GM12878 (cell line): Measurements from ENCODE around the gene NEK8. TPM values are rescaled to one million over a fixed set of nuclear protein-coding genes. Genes with fewer than 3 reads are reported as not detected.

Experiments used
- ATAC-seq: fragments of 200-7000 bp; cut with Tn5 transposase; 3 replicates; pipeline ENCODE4 v1.9.1; 2020; ENCODE audit warnings: mild to moderate bottlenecking, moderate library complexity
- BruUV-seq: library from RNA; stranded (reverse); fragments of 400-500 nt; replicated peaks from 2 replicates; lab custom pipeline; 2021; lab: Mats Ljungman, UMichigan
- CTCF ChIA-PET: fragments of 300-600 bp; sonication (Branson Sonifier 250); formaldehyde crosslinking; extraction: SDS; loops from one replicate; lab custom pipeline; 2021; ENCODE audit warnings: inconsistent platforms; lab: Yijun Ruan, JAX
- POLR2A ChIA-PET: fragments of 350-600 bp; formaldehyde crosslinking; extraction: SDS; loops from one replicate; lab custom pipeline; 2021; ENCODE audit warnings: inconsistent platforms; lab: Charles Lee
- RAD21 ChIA-PET: fragments of 300-600 bp; sonication (Branson Sonifier 250); formaldehyde crosslinking; loops from one replicate; lab custom pipeline; 2023; ENCODE audit warnings: antibody characterized with exemption; ENCODE audit not compliant: unreplicated experiment; lab: Charles Lee
- SMC1A ChIA-PET: fragments of 300-600 bp; sonication (Branson Sonifier 250); formaldehyde crosslinking; loops from one replicate; lab custom pipeline; 2023; ENCODE audit not compliant: unreplicated experiment, uncharacterized antibody; lab: Charles Lee
- DNase-seq: peaks from one replicate; pipeline ENCODE4 v3.0.0-alpha.2; 2011; ENCODE audit warnings: low read depth, low spot score
- FAIRE-seq: peaks from 3 replicates; lab custom pipeline; 2011; peaks lifted over from hg19 to GRCh38; lab: Jason Lieb, UNC
- H2AFZ ChIP-seq: 2 replicates; pipeline ENCODE4 v1.6.0; 2011; ENCODE audit warnings: low read depth, low read length, control low read depth; ENCODE audit not compliant: control insufficient read depth
- H3K27ac ChIP-seq: 2 replicates; pipeline ENCODE4 v1.5.1; 2011; ENCODE audit warnings: control low read depth; ENCODE audit not compliant: control insufficient read depth, insufficient read depth
- H3K27me3 ChIP-seq, 2 experiments: replicated peaks in 1 of 2; 2 replicates each; pipeline versions ENCODE4 v1.6.0 to v1.6.1; 2011; ENCODE audit warnings: low read length in 1 of 2; ENCODE audit not compliant: control insufficient read depth in 2 of 2, insufficient read depth in 2 of 2
- H3K36me3 ChIP-seq, 2 experiments: 2 replicates each; pipeline ENCODE4 v1.5.1; 2011; ENCODE audit warnings: low read length in 1 of 2; ENCODE audit not compliant: control insufficient read depth in 2 of 2, insufficient read depth in 2 of 2
- H3K4me1 ChIP-seq: 2 replicates; pipeline ENCODE4 v1.6.1; 2011; ENCODE audit warnings: mild to moderate bottlenecking, low read length, moderate library complexity, mixed read lengths; ENCODE audit not compliant: control insufficient read depth, insufficient read depth
- H3K4me2 ChIP-seq: 2 replicates; pipeline ENCODE4 v1.6.0; 2011; ENCODE audit warnings: control low read depth; ENCODE audit not compliant: control insufficient read depth, insufficient read depth
- H3K4me3 ChIP-seq: fragments of 200-600 bp; sonication (generic); 2 replicates; pipeline ENCODE4 v1.5.1; 2016
- H3K79me2 ChIP-seq: 2 replicates; pipeline ENCODE4 v1.6.0; 2011; ENCODE audit warnings: low read length; ENCODE audit not compliant: control insufficient read depth, insufficient read depth
- H3K9ac ChIP-seq: 2 replicates; pipeline ENCODE4 v1.8.0; 2011; ENCODE audit warnings: low read length, control low read depth, mixed read lengths; ENCODE audit not compliant: control insufficient read depth, insufficient read depth
- H3K9me3 ChIP-seq: replicated peaks from 3 replicates; pipeline ENCODE4 v1.5.1; 2011; ENCODE audit warnings: mild to moderate bottlenecking, low read length; ENCODE audit not compliant: control insufficient read depth, insufficient read depth
- H4K20me1 ChIP-seq: 2 replicates; pipeline ENCODE4 v1.6.0; 2011; ENCODE audit not compliant: control insufficient read depth, insufficient read depth
- CEBPB ChIP-seq, 2 experiments: fragments of 150-350 bp in 1 of 2; IDR thresholded peaks; 2 replicates each; pipeline ENCODE4 v1.6.1; 2012 to 2014; ENCODE audit warnings: low read depth in 2 of 2, low read length in 2 of 2, borderline replicate concordance in 1 of 2, inconsistent platforms in 1 of 2
- PAX5 ChIP-seq: IDR thresholded peaks from 2 replicates; pipeline ENCODE4 v1.6.1; 2011; ENCODE audit warnings: low read depth, low read length, borderline replicate concordance
- TAF1 ChIP-seq: IDR thresholded peaks from 2 replicates; pipeline ENCODE4 v1.6.1; 2011; ENCODE audit warnings: mild to moderate bottlenecking, low read depth, low read length, borderline replicate concordance
- WGBS: methylation state at CpG from one replicate; pipeline ENCODE4 v1.1.6; 2016; ENCODE audit warnings: low lambda C conversion rate; ENCODE audit not compliant: insufficient replicate concordance, insufficient coverage; ENCODE audit errors: missing lambda C conversion rate; 5-methylcytosine and 5-hydroxymethylcytosine counted together
- in situ Hi-C: fragments of 300-500 bp; cut with MboI; formaldehyde crosslinking; loops from 9 replicates; pipeline ENCODE4 v1.14.3; 2018; ENCODE audit warnings: mixed read lengths
- intact Hi-C: fragments of 100-400 bp; cut with micrococcal nuclease; formaldehyde crosslinking; loops from one replicate; pipeline ENCODE4 v1.14.2; 2022; ENCODE audit not compliant: unreplicated experiment
- polyA plus RNA-seq, 11 experiments: library from polyadenylated mRNA; depleted of rRNA in 4 of 11; unstranded in 6 of 11; stranded (reverse) in 5 of 11; fragments of >200 nt; fragmentation: Nextera tagmentation in 4 of 11; fragmentation: Illumina TruSeq in 1 of 11; extraction: Ambion mirVana in 4 of 11; extraction: Trizol in 1 of 11; gene quantifications; 1 replicate in 1 of 11; 2 replicates in 10 of 11; pipeline versions ENCODE4 v1.2.1 to v1.2.3, GENCODE V29; 2011 to 2016; ENCODE audit warnings: inconsistent platforms in 2 of 11, missing spikeins in 2 of 11, low read depth in 1 of 11
- total RNA-seq, 4 experiments: library from RNA; depleted of rRNA in 3 of 4; stranded (reverse); fragments of >200 nt in 3 of 4; fragmentation: Illumina TruSeq in 1 of 4; extraction: Trizol in 1 of 4; gene quantifications; 2 replicates each; pipeline versions ENCODE4 v1.2.1 to v1.2.3, GENCODE V29; 2013 to 2021
- TF ChIP-seq, protein P1 (sequence below): fragments of 450-650 bp; IDR thresholded peaks from 2 replicates; pipeline ENCODE4 v1.6.1; 2016; ENCODE audit warnings: mild to moderate bottlenecking
- TF ChIP-seq, protein P2 (sequence below): fragments of 450-650 bp; formaldehyde crosslinking; IDR thresholded peaks from 2 replicates; pipeline ENCODE4 v1.5.0; 2022; ENCODE audit warnings: mild to moderate bottlenecking, missing genetic modification characterization

The NEK8 gene
- total and polyA plus RNA-seq, 10 of the 15 experiments (the other 5 are each of a cell fraction or from before 2014, with no cell fraction given), result 2.3 to 14.3 (median 9.4) TPM

DNA sequence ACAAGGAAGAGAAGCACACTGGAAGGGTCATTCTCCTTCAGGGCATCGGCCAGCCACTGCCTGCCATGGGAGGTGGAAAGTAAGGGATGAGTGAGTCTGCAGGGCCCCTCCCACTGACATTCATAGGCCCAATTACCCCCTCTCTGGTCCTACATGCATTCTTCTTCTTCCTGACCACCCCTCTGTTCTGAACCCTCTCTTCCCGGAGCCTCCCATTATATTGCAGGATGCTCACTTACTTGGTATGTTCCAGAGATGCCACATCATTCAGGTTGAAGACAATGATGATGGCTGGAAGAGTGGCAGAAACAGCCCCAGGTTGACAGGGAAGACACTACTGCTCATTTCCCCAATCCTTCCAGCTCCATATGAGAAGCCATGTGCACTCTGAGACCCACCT lies 13.4 kb upstream of the NEK8 start:
- Histone ChIP-seq H3K4me1 (peaks cover 14% of the 10 kb centered on the region), H3K9ac (no peak overlapping the region), H3K9me3 (no peaks in the 10 kb centered on the region), H3K79me2 (peaks cover 10% of the 10 kb centered on the region), H3K4me2 (no peak overlapping the region), H4K20me1 (no peaks in the 10 kb centered on the region), H3K27me3 (no peaks in the 10 kb centered on the region), H3K36me3 (no peaks in the 10 kb centered on the region; a peak in 1 of 4 replicates), H2AFZ (no peak overlapping the region), H3K4me3 (no peak overlapping the region), H3K27ac (no peak overlapping the region)
- 91% methylated on average over 2 of the region's 2 CpGs for WGBS
- intact Hi-C loops (loop anchor here (5.0 to 10.0 kb wide), 2 partner anchors 53 to 160 kb away; partner anchors contain the start of genes SDF2, SUPT6H and UNC119), in situ Hi-C loops (no loop called here)
- SMC1A ChIA-PET, result interaction anchor here (0.6 kb wide), 1 partner anchor 10 kb away, joined by 3 read pairs; no protein-coding TSS in a partner anchor
- no TSS peak for BruUV-seq
- ATAC-seq, result no peak
- CTCF ChIA-PET, result interaction anchor here (1.6 kb wide), 1 partner anchor 68 kb away, joined by 6 read pairs; no protein-coding TSS in a partner anchor
- RAD21 ChIA-PET, result no interaction called here
- no peak for FAIRE-seq
- TF ChIP-seq TAF1, result no peak
- TF ChIP-seq, protein P1, sequence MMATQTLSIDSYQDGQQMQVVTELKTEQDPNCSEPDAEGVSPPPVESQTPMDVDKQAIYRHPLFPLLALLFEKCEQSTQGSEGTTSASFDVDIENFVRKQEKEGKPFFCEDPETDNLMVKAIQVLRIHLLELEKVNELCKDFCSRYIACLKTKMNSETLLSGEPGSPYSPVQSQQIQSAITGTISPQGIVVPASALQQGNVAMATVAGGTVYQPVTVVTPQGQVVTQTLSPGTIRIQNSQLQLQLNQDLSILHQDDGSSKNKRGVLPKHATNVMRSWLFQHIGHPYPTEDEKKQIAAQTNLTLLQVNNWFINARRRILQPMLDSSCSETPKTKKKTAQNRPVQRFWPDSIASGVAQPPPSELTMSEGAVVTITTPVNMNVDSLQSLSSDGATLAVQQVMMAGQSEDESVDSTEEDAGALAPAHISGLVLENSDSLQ, result no peak
- TF ChIP-seq PAX5, result no peak
- TF ChIP-seq CEBPB (IDR thresholded peaks at IDR 0.05; ENCODE audit: borderline replicate concordance in 1 of 2, low read depth in 2 of 2, low read length in 2 of 2), result no peak
- TF ChIP-seq, protein P2, sequence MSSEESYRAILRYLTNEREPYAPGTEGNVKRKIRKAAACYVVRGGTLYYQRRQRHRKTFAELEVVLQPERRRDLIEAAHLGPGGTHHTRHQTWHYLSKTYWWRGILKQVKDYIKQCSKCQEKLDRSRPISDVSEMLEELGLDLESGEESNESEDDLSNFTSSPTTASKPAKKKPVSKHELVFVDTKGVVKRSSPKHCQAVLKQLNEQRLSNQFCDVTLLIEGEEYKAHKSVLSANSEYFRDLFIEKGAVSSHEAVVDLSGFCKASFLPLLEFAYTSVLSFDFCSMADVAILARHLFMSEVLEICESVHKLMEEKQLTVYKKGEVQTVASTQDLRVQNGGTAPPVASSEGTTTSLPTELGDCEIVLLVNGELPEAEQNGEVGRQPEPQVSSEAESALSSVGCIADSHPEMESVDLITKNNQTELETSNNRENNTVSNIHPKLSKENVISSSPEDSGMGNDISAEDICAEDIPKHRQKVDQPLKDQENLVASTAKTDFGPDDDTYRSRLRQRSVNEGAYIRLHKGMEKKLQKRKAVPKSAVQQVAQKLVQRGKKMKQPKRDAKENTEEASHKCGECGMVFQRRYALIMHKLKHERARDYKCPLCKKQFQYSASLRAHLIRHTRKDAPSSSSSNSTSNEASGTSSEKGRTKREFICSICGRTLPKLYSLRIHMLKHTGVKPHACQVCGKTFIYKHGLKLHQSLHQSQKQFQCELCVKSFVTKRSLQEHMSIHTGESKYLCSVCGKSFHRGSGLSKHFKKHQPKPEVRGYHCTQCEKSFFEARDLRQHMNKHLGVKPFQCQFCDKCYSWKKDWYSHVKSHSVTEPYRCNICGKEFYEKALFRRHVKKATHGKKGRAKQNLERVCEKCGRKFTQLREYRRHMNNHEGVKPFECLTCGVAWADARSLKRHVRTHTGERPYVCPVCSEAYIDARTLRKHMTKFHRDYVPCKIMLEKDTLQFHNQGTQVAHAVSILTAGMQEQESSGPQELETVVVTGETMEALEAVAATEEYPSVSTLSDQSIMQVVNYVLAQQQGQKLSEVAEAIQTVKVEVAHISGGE (CRISPR knock-in tag), result no peak
- DNase-seq, result no peak
- POLR2A ChIA-PET, result no interaction called here
